ENCODE results near the gene MCF2L. TPM values are rescaled to one million over a fixed set of nuclear protein-coding genes. Genes with fewer than 3 reads are reported as not detected.

The MCF2L gene
- total RNA-seq, 2 donors from 2014 or later, result 48.0 to 49.9 TPM

- Mint-ChIP-seq H3K36me3 (ENCODE audit: low read depth) (peaks cover 3% of the 10 kb centered on the region), H3K27me3 (ENCODE audit: insufficient read depth) (no peaks in the 10 kb centered on the region), H3K27ac (no peak overlapping the region), H3K4me1 (no peaks in the 10 kb centered on the region), H3K4me3 (no peak overlapping the region), H3K9me3 (no peaks in the 10 kb centered on the region)
- Histone ChIP-seq H3K4me3 (ENCODE audit: low read length) (no peak overlapping the region), H3K36me3 (ENCODE audit: control insufficient read depth, insufficient read depth, low read length) (no peaks in the 10 kb centered on the region), H3K27ac (ENCODE audit: low read depth, low read length) (no peak overlapping the region), H3K27me3 (ENCODE audit: control insufficient read depth, insufficient read depth, low read length, poor library complexity, severe bottlenecking) (peaks cover 7% of the 10 kb centered on the region), H3K9ac (ENCODE audit: extremely low read depth, low read length, poor library complexity, severe bottlenecking) (no peak overlapping the region), H3K4me1 (ENCODE audit: control insufficient read depth, insufficient read depth, low read length) (no peaks in the 10 kb centered on the region), H3K9me3 (ENCODE audit: control insufficient read depth, low read length) (peaks cover 18% of the 10 kb centered on the region)
- WGBS, 2 experiments (ENCODE audit: insufficient coverage in 1 of 2, insufficient read length in 1 of 2), result 92 to 96% methylated on average over 7 to 13 of the region's 13 CpGs
- no peak for DNase-seq
- TF ChIP-seq, protein P1, sequence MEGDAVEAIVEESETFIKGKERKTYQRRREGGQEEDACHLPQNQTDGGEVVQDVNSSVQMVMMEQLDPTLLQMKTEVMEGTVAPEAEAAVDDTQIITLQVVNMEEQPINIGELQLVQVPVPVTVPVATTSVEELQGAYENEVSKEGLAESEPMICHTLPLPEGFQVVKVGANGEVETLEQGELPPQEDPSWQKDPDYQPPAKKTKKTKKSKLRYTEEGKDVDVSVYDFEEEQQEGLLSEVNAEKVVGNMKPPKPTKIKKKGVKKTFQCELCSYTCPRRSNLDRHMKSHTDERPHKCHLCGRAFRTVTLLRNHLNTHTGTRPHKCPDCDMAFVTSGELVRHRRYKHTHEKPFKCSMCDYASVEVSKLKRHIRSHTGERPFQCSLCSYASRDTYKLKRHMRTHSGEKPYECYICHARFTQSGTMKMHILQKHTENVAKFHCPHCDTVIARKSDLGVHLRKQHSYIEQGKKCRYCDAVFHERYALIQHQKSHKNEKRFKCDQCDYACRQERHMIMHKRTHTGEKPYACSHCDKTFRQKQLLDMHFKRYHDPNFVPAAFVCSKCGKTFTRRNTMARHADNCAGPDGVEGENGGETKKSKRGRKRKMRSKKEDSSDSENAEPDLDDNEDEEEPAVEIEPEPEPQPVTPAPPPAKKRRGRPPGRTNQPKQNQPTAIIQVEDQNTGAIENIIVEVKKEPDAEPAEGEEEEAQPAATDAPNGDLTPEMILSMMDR (conservative IDR thresholded peaks at IDR 0.05), result no peak
Observed at GRCh38 chr13:113052971-113053370, 84.0 kb downstream of the MCF2L start.

- Mint-ChIP-seq H3K36me3 (ENCODE audit: low read depth) (peaks cover 3% of the 10 kb centered on the region), H3K27ac (no peak overlapping the region), H3K4me3 (no peak overlapping the region), H3K27me3 (ENCODE audit: insufficient read depth) (no peaks in the 10 kb centered on the region), H3K9me3 (no peaks in the 10 kb centered on the region), H3K4me1 (no peaks in the 10 kb centered on the region)
- TF ChIP-seq, protein P1 (conservative IDR thresholded peaks at IDR 0.05), result no peak
- Histone ChIP-seq H3K27me3 (ENCODE audit: control insufficient read depth, insufficient read depth, low read length, poor library complexity, severe bottlenecking) (peaks cover 7% of the 10 kb centered on the region), H3K27ac (ENCODE audit: low read depth, low read length) (no peak overlapping the region), H3K9ac (ENCODE audit: extremely low read depth, low read length, poor library complexity, severe bottlenecking) (no peak overlapping the region), H3K4me1 (ENCODE audit: control insufficient read depth, insufficient read depth, low read length) (no peaks in the 10 kb centered on the region), H3K4me3 (ENCODE audit: low read length) (no peak overlapping the region), H3K36me3 (ENCODE audit: control insufficient read depth, insufficient read depth, low read length) (no peaks in the 10 kb centered on the region), H3K9me3 (ENCODE audit: control insufficient read depth, low read length) (peaks cover 22% of the 10 kb centered on the region)
- DNase-seq, result no peak
- WGBS, 2 experiments (ENCODE audit: insufficient coverage in 1 of 2, insufficient read length in 1 of 2), result 93 to 97% methylated on average over 13 to 14 of the region's 14 CpGs
Observed at GRCh38 chr13:113053376-113053775, 84.4 kb downstream of the MCF2L start.

- H3K9me3 Mint-ChIP-seq, result no peaks in the 10 kb centered on the region
- Histone ChIP-seq H3K27me3 (ENCODE audit: control insufficient read depth, insufficient read depth, low read length, poor library complexity, severe bottlenecking) (peaks cover 7% of the 10 kb centered on the region), H3K9ac (ENCODE audit: extremely low read depth, low read length, poor library complexity, severe bottlenecking) (no peak overlapping the region), H3K9me3 (ENCODE audit: control insufficient read depth, low read length) (peaks cover 22% of the 10 kb centered on the region), H3K36me3 (ENCODE audit: control insufficient read depth, insufficient read depth, low read length) (no peaks in the 10 kb centered on the region), H3K27ac (ENCODE audit: low read depth, low read length) (no peak overlapping the region), H3K4me3 (ENCODE audit: low read length) (no peak overlapping the region), H3K4me1 (ENCODE audit: control insufficient read depth, insufficient read depth, low read length) (no peaks in the 10 kb centered on the region)
- peaks cover 3% of the 10 kb centered on the region for H3K36me3 Mint-ChIP-seq (ENCODE audit: low read depth)
- H3K4me3 Mint-ChIP-seq, result no peak overlapping the region
- no peak overlapping the region for H3K27ac Mint-ChIP-seq
- TF ChIP-seq, protein P1 (conservative IDR thresholded peaks at IDR 0.05), result no peak
- H3K4me1 Mint-ChIP-seq, result no peaks in the 10 kb centered on the region
- no peak for DNase-seq
- WGBS, 2 experiments (ENCODE audit: insufficient coverage in 1 of 2, insufficient read length in 1 of 2), result 90% methylated on average over 24 to 30 of the region's 31 CpGs
- no peaks in the 10 kb centered on the region for H3K27me3 Mint-ChIP-seq (ENCODE audit: insufficient read depth)
Observed at GRCh38 chr13:113053801-113054604, 85.0 kb downstream of the MCF2L start.
